ENCODE measurements around the gene PBXIP1.
A peak's percentile ranks its signal among the peaks of the same experiment; 100 is the strongest.

Gene PBXIP1

DNA sequence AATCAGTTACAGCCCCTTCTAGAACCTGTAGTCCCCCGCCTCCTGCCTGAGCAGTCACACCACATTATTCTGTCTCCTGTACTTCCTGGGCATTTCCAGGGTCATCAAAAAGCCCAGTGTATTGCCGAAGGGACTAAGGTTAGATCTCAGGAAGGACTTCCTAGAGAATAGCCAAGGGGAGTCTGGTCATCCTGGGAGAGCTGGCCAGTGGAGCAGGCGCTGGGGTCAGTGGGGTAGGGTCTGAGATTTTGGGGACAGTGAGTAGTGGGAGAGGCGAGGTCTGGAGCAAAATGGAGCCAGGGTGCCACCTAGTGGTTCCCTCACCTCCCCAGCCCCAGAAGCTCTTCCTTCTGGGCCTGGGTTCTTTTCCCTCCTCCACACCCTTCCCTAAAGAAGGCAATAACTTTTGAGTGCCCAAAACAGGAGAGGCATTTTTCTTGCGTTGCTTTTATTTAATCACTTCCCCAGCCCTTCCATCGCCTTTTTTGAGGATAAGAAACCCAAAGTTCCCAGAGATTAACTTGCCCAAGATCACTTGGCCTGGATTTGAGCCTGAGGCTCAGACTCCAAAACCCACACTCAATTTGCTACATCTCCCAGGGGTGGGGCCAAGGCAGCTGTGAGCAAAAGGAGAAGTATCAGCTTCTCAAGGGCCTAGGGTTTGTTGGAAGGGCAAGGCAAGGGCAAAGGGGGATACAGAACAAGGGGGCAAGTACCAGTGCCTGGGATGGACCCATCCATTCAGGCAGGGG lies 12.1 kb downstream of the PBXIP1 start:
- H3K27ac Mint-ChIP-seq: peak overlapping the region; percentile 59
- peaks cover 44% of the 10 kb centered on the region for H3K4me1 Mint-ChIP-seq
- DNase-seq: peak; percentile 64
- peak; percentile 75 for TF ChIP-seq CTCF (IDR thresholded peaks at IDR 0.05)
- no peak overlapping the region for H3K4me3 Mint-ChIP-seq
- peaks cover 8% of the 10 kb centered on the region for H3K36me3 Mint-ChIP-seq (ENCODE audit: low read depth)
- H3K9me3 Mint-ChIP-seq: no peaks in the 10 kb centered on the region
- no peaks in the 10 kb centered on the region for H3K27me3 Mint-ChIP-seq (ENCODE audit: low read depth, poor library complexity)

- Mint-ChIP-seq H3K27me3 (ENCODE audit: low read depth, poor library complexity) (peaks cover 4% of the 10 kb centered on the region), H3K27ac (peak overlapping the region; percentile 86), H3K36me3 (ENCODE audit: low read depth) (peaks cover 5% of the 10 kb centered on the region), H3K4me1 (peaks cover 61% of the 10 kb centered on the region), H3K4me3 (no peak overlapping the region), H3K9me3 (no peaks in the 10 kb centered on the region)
- TF ChIP-seq CTCF (IDR thresholded peaks at IDR 0.05): no peak
- DNase-seq: peak; percentile 68
Observed at GRCh38 chr1:154941333-154942013, 14.4 kb downstream of the PBXIP1 start.

DNA sequence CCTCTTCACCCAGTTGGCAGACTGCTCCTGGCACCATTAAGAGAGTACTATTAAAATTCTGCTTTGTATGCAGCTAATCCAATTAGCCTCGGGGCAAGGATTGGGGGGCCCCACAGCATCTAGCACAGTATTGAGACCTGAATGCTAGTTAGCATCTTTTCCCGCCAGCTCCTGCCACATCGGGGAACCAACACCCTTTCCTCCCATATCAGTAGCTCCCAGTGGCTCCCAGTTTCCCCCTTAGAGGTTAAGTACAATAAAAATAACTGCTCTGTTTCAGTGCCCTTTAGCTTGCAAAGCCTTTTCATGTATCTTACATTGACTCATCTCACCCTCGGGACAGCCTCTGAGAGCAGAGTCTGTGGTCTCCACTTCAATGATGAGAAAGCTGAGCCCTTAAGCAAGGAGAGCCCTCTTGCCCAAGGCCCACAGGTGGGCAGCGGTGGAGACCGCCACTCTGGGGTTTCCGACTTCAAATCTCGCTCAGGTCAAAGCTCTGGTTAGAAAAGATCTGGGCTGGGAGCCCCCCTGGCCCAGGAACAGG lies 15.2 kb downstream of the PBXIP1 start:
- Mint-ChIP-seq H3K4me1 (peaks cover 66% of the 10 kb centered on the region), H3K36me3 (ENCODE audit: low read depth) (no peaks in the 10 kb centered on the region), H3K9me3 (no peaks in the 10 kb centered on the region), H3K4me3 (no peak overlapping the region), H3K27me3 (ENCODE audit: low read depth, poor library complexity) (peaks cover 4% of the 10 kb centered on the region), H3K27ac (peak overlapping the region; percentile 52)
- TF ChIP-seq CTCF (IDR thresholded peaks at IDR 0.05): no peak
- DNase-seq: no peak

GRCh38 chr1:154940213-154940560 lies 15.7 kb downstream of the PBXIP1 start:
- no peak overlapping the region for H3K27ac Mint-ChIP-seq
- peaks cover 5% of the 10 kb centered on the region for H3K27me3 Mint-ChIP-seq (ENCODE audit: low read depth, poor library complexity)
- DNase-seq: no peak
- no peaks in the 10 kb centered on the region for H3K36me3 Mint-ChIP-seq (ENCODE audit: low read depth)
- no peak for TF ChIP-seq CTCF (IDR thresholded peaks at IDR 0.05)
- peaks cover 67% of the 10 kb centered on the region for H3K4me1 Mint-ChIP-seq
- no peaks in the 10 kb centered on the region for H3K9me3 Mint-ChIP-seq
- no peak overlapping the region for H3K4me3 Mint-ChIP-seq

GRCh38 chr1:154938604-154939399 lies 17.1 kb downstream of the PBXIP1 start:
- Mint-ChIP-seq H3K4me1 (peaks cover 58% of the 10 kb centered on the region), H3K27ac (peak overlapping the region; percentile 64), H3K36me3 (ENCODE audit: low read depth) (no peaks in the 10 kb centered on the region), H3K4me3 (peak overlapping the region; percentile 63), H3K9me3 (no peaks in the 10 kb centered on the region), H3K27me3 (ENCODE audit: low read depth, poor library complexity) (peaks cover 8% of the 10 kb centered on the region)
- DNase-seq: no peak
- TF ChIP-seq CTCF (IDR thresholded peaks at IDR 0.05): no peak

Measured in nephron progenitor cell (in vitro differentiated cells).